ENCODE results near the gene TMEM174. TPM values are rescaled to one million over a fixed set of nuclear protein-coding genes. Genes with fewer than 3 reads are reported as not detected.

TMEM174 gene
- total RNA-seq, 1 donor from 2014 or later, result not detected

GRCh38 chr5:73137563-73138530 is 35.1 kb upstream of the TMEM174 start:
- TF ChIP-seq CTCF (IDR thresholded peaks at IDR 0.05; ENCODE audit: insufficient read depth, low read length, poor library complexity, severe bottlenecking), result no peak
- no peaks in the 10 kb centered on the region for H3K36me3 ChIP-seq (ENCODE audit: control insufficient read depth, insufficient read depth, low read length)
- no peaks in the 10 kb centered on the region for H3K27me3 ChIP-seq (ENCODE audit: control insufficient read depth, insufficient read depth, low read length)
- no peak overlapping the region for H3K4me3 ChIP-seq (ENCODE audit: low read depth, low read length)
- no peak for DNase-seq (ENCODE audit: low read depth)

- TF ChIP-seq CTCF (IDR thresholded peaks at IDR 0.05; ENCODE audit: insufficient read depth, low read length, poor library complexity, severe bottlenecking), result no peak
- no peak overlapping the region for H3K4me3 ChIP-seq (ENCODE audit: low read depth, low read length)
- DNase-seq (ENCODE audit: low read depth), result no peak
- no peaks in the 10 kb centered on the region for H3K27me3 ChIP-seq (ENCODE audit: control insufficient read depth, insufficient read depth, low read length)
- H3K36me3 ChIP-seq (ENCODE audit: control insufficient read depth, insufficient read depth, low read length), result no peaks in the 10 kb centered on the region
Measured at GRCh38 chr5:73139485-73139884, 33.5 kb upstream of the TMEM174 start.

- Histone ChIP-seq H3K4me3 (ENCODE audit: low read depth, low read length) (no peak overlapping the region), H3K27me3 (ENCODE audit: control insufficient read depth, insufficient read depth, low read length) (no peaks in the 10 kb centered on the region), H3K36me3 (ENCODE audit: control insufficient read depth, insufficient read depth, low read length) (no peaks in the 10 kb centered on the region)
- DNase-seq (ENCODE audit: low read depth), result no peak
- no peak for TF ChIP-seq CTCF (IDR thresholded peaks at IDR 0.05; ENCODE audit: insufficient read depth, low read length, poor library complexity, severe bottlenecking)
Measured at GRCh38 chr5:73140801-73141200, 32.2 kb upstream of the TMEM174 start.

GRCh38 chr5:73142035-73142434 is 31.0 kb upstream of the TMEM174 start:
- no peaks in the 10 kb centered on the region for H3K27me3 ChIP-seq (ENCODE audit: control insufficient read depth, insufficient read depth, low read length)
- H3K36me3 ChIP-seq (ENCODE audit: control insufficient read depth, insufficient read depth, low read length), result no peaks in the 10 kb centered on the region
- no peak for TF ChIP-seq CTCF (IDR thresholded peaks at IDR 0.05; ENCODE audit: insufficient read depth, low read length, poor library complexity, severe bottlenecking)
- H3K4me3 ChIP-seq (ENCODE audit: low read depth, low read length), result no peak overlapping the region
- no peak for DNase-seq (ENCODE audit: low read depth)

- no peak for DNase-seq (ENCODE audit: low read depth)
- H3K36me3 ChIP-seq (ENCODE audit: control insufficient read depth, insufficient read depth, low read length), result no peaks in the 10 kb centered on the region
- H3K4me3 ChIP-seq (ENCODE audit: low read depth, low read length), result no peak overlapping the region
- H3K27me3 ChIP-seq (ENCODE audit: control insufficient read depth, insufficient read depth, low read length), result no peaks in the 10 kb centered on the region
- TF ChIP-seq CTCF (IDR thresholded peaks at IDR 0.05; ENCODE audit: insufficient read depth, low read length, poor library complexity, severe bottlenecking), result no peak
Measured at GRCh38 chr5:73143716-73144115, 29.3 kb upstream of the TMEM174 start.

Measured in kidney epithelial cell (primary cell).